Stimulated activated CD8-positive, alpha-beta memory T cell treated with anti-CD3 and anti-CD28 coated beads, Interleukin-7, amount 100 ng/mL, for 24 hours (primary cell): ENCODE measurements around the gene ACSS1.

Experiments used
- DNase-seq: peaks from one replicate; pipeline ENCODE4 v3.0.0-alpha.2; 2020; ENCODE audit warnings: low read depth

ACSS1 gene

DNA sequence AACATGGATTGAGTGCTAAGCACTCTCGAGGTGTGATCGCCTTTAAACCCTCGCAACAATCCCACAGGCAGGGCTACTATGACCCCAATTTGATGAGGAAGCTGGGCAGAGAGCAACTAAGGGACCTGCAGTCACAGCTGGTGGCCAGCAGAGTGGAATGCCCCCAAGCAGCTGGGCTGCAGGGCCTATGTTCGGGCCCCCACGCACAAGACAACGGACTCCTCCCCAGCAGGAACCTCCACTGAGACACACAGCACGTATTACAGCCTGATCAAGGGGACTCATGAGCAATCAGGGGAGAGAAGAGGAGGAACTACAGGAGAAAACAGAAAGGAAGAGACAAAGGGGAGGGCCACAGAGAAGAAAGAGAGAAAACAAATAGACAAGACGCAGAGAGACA is 87.2 kb downstream of the ACSS1 start:
- no peak for DNase-seq

DNA sequence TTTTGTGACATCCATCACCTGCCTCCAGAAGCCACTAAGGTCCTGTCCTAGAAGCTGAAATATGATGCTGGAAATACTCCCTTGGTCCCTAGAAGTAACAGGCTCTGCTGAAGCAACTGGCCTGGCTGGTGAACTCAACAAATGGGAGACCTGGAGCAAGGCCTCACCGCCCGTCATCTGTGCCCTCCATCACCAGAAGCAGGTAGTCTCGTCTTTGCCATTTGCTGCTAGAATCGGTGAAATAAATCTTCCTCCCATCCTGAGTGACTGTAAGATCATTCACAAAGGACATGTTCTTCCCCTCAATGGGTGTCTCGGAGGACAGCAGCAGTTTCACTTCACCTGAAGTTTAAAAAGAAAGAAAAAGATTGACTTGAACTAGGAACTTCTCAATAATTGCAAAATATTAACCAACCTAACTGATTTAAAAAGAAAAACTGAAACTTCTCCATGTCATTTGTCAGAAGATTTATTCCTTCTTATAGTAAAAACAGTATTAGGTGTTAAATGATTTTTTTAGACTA is 87.8 kb downstream of the ACSS1 start:
- DNase-seq = no peak

DNA sequence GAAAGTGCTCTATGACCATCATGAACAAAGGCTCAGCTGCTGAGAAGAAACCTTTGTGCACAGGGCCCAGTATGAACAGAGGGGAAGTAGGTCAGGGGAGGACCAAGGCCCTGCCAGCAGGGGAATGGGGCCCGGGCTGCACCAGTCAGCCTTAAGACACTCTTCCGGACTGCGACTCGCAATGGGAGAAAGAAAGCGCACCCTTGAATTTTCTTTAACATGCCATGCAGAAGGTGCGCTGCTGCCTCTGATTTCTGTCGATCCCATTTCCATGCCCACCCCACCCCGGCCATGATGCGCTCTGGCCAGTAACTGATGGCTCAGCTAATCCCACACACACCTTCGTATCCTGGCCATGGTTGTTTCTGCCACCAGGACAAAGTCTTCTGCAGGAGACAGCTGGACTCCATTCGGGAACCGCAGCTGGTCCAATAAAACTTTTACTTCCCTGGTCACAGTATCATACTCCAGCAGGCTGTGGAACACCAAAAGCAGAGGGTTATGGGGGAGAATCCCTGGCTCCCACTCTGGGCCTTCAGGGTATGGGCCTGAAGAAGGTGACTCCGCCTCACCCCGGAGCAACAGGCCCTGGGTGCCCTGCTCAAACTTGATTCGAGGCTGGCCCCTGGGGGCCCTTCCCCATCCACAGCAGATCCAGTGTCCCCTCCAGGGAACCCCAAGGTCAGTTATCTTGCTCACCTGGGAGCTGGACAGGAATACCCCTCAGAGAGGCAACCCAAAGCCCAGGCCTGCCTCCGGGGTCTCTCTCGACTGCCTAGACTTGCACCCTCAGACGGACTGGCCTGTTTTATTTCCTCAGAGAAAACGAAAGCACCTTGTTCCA is 88.5 kb downstream of the ACSS1 start:
- DNase-seq = no peak

DNA sequence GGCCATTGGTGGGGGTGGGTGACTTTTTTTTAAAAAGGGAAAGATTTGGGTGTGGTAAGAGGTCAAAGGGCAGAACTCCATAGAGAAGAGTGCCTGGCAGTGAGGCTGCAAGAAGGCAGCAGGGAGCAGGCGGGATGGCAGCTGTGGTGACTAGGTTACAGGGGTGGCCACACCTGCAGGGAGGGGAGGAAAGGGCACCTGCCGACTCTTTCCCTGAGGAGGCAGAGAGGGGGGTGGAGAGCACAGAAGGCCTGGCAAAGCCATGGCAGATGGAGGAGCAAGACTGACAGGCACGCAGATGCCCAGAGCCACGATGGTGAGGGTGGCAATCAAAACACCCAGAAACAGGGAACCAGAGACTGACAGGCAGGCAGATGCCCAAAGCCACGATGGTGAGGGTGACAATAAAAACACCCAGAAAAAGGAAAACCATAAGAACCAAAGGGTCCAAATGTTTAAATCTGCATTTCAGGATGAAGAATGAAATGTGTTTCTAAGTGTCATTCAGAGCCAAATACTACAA is 89.6 kb downstream of the ACSS1 start:
- no peak for DNase-seq

DNA sequence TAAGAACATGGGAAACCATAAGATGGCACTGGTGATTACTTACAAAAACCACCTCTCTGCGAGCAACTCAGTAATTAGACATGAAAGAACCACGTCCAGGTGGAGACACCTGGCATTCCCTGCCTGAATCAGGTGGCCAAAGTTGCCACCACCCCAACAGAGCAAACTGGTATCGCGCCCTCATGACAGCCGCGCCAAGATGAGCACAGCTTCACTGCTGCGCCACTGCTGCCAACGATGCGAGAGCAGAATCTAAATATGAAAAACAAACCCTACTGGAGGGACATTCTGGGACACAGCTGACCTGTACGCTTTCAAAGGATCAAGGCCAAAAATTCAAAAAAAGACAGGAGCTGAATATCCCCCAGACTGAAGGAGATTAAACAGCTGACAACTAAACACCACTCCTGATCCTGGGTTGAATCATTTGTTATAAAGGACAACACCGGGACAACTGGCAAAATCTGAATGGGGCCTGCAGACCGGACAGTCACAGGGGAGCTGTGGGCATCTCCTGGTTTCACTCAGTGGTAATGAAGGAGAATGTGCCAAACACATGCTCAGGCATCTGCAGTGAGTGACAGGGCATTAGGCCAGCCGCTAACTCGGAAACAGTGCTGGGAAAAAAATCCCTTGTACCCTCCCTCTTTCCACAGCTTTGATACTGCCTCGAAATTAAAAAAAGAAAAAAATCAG is 91.5 kb downstream of the ACSS1 start:
- no peak for DNase-seq

DNA sequence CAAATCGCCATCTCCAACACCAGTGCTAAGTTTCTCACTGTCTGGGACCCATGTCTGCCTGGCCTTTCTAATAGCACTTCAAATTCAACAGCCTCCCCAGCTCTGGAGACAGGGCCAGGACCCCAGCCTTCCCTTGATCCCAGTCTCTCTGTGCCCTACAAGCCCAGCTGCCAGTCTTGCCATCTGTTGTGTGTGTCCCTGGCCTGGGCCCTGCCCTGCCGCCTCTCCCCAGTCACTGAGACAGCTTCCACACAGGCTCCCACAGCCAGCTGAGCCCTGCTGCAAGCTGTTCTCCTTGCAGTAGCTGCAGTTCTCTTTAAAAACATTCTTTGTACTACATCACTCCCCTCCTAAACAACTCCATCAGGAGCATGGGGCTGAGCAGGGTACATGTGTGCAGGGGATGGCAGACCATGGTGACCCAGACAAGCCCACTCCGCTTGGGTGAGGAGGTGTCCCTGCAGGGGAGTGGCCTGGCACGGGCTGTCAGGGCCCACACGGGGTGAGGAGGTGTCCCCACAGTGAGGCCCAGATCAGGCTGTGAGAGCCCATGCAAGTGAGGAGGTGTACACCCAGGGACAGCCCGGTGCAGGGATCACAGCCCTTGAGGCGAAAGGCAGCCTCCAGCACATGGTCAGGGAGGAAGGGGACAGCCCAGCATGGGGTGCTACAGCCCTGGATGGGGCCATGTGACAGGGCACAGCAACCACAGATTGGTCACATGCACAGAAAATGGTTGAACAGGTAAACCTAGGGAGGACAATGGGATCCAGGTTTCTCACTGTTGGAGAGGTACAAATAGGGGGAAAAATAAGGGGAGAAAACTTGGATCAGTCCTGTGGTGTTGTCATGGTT is 92.6 kb downstream of the ACSS1 start:
- no peak for DNase-seq

DNA sequence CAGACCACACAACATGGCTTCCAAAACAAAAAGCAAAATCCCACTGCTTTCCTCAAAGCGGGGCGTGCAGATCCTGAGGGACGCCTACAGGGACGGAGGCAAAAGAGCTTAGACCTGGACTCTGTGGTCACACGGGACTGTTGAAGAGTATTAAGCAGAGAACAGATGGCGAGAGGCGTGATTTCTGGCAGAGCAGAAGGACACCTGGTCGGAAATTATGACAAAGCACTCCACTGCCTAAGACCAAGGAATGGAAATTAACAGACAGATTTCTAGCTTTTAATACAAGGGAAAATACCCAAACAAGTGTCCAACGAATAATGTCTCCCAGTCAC is 93.5 kb downstream of the ACSS1 start:
- DNase-seq = no peak

DNA sequence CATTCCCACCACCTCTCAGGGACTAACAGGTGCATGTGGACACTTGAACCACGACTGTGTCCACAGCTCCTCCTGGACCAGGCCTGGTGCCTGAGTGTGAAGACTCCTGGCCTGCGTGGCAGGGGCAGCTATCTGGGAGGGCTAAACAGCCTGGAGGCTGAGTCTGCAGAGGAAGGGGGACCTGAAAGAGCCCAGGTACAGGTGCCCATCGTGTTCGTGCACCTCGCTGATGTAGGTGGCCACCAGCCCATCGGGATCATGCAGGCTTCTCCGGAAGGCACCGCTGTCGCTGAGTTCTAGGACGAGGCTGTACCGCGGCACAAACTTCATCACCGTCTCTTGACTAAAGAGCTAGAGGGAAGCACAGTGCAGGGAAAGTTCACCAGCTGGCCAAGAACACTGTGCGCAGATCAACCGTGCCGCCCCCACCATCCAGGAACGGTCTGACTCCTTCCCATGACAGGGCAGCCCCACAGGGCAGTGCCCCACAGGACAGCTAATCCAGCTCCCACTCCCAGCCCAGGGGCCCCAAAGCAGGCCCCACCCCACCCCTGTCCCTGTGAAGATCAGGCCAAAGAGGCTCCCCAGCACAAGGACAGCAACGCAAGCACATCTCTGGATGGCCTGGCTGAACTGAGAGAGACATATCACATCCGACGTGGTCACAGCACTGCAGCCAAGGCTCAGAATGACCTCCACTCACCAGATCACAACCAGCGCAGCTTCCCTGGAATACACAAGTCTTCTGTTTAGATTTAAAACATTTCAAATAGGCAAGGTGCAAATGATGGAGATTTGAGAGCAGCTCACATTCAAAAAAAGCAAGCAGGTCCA is 94.0 kb downstream of the ACSS1 start:
- no peak for DNase-seq

DNA sequence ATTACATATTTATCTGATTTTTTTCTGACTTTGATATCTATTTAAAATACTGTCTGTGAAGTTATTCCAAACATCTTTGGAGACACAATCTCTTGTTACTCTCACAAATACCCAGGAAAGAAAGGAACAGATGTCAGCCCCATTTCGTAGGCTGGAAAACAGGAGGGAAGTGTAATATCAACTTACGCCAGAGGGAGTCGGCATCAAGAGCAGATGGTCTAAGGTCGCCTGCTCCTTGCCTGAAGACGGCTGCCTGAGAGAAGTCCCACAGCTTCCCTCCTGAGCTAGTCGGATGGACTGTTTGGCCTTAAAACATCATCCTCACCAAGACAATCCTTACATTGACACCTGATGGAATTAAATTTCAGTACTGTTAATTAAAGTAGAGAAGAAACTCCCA is 95.4 kb downstream of the ACSS1 start:
- no peak for DNase-seq

DNA sequence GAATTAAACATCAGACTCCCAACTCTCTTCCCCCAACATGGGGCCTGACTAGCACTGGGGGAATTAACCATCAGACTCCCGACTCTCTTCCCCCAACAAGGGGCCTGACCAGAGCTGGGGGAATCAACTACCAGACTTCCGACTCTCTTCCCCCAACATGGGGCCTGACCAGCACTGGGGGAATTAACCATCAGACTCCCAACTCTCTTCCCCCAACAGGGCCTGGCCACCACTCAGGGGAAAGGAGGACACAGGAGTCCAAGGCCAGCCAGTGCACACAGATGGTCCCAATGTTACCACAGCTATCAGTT is 95.8 kb downstream of the ACSS1 start:
- no peak for DNase-seq

DNA sequence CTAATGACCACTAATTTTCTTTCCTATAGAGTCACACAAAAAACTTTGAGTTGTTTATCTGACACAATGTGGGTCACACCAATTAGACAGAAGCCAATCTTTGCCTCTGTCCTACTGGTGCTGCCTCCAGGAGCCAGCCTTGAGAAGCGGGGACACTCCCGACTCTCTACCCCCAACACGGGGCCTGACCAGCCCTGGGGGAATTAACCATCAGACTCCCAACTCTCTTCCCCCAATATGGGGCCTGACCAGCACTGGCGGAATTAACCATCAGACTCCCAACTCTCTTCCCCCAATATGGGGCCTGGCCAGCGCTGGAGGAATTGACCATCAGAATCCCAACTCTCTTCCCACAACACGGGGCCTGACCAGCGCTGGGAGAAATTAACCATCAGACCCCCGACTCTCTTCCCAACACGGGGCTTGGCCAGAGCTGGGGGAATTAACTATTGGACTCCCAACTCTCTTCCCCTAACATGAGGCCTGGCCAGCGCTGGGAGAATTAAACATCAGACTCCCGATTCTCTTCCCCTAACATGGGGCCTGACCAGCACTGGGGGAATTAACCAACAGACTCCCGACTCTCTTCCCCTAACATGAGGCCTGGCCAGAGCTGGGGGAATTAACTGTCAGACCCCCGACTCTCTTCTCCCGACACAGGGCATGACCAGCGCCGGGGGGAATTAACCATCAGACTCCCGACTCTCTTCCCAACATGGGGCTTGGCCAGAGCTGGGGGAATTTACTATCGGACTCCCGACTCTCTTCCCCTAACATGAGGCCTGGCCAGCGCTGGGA is 96.4 kb downstream of the ACSS1 start:
- no peak for DNase-seq

DNA sequence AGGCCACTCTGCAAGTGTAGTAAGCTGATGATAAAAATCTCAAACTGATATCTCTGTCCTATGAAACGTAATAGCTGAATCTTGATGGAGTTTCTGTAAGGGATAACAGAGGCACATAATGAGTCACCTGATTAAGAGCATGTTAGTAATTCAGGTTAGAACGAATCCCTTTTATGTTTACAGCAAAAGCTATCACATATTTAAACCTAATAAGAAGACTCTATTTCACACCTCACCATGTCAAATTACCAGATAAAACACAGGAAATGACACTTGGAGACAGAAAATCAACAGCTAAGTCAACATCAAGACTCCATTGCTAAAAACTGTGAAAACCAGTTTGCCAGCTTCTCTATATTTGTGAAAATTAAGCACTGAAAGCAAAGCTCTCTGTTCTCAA is 97.1 kb downstream of the ACSS1 start:
- no peak for DNase-seq

DNA sequence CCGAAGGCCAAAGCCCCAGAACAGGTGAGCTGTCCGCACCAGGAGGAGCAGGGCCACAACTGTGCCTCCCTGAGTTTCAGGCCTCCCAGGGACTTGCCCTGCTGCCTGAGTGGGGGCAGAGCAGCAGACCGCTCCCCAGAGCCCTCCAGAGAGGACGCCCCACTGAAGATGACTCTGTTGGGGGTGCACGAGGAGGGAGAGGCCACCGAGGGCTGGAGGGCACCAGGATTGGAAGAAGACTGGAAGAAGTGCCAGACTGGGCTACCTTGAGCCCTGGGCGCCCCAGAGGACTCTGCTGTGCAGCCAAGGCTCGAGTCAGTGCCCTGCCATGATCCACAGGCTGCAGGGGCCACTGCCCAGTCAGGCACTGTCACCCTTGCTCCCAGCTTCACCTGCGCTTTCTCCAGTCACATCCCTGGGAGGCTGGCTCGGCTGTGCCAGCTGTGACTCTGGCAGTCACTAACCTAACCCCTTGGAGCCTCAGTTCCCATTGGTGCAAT is 97.6 kb downstream of the ACSS1 start:
- DNase-seq = no peak

DNA sequence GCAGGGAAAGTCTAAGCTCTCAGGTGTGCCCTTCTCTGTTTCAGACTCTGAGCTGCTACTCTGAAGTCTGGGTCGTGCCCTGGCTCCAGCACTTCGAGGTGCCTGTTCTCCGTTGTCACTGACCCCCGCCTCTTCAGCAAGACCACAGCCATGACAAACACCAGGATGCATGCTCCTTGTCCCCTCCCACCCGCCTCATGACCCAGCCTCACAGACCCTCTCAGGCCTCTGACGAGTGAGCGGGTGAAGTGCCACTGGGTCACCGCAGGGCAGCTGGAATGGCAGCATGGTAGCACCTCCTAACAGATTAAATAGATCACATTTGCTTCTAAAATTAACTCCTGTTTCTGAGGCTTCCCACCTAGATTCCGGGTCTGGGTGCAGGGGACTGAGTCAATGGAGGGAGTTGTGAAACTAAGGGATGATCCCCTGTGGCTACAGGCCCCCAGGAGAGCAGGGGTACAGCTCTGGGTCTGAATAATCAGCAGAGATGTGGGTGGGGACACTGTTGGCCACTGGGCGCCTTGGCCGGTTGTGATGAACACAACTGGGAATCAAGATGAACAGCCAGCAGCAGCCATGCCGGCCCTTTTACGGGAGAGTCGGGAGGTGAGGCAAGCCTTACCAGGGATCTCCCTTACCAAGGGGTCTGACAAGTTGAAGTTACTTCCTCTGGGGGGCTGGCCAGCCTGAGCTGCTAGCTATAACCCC is 98.2 kb downstream of the ACSS1 start:
- no peak for DNase-seq

DNA sequence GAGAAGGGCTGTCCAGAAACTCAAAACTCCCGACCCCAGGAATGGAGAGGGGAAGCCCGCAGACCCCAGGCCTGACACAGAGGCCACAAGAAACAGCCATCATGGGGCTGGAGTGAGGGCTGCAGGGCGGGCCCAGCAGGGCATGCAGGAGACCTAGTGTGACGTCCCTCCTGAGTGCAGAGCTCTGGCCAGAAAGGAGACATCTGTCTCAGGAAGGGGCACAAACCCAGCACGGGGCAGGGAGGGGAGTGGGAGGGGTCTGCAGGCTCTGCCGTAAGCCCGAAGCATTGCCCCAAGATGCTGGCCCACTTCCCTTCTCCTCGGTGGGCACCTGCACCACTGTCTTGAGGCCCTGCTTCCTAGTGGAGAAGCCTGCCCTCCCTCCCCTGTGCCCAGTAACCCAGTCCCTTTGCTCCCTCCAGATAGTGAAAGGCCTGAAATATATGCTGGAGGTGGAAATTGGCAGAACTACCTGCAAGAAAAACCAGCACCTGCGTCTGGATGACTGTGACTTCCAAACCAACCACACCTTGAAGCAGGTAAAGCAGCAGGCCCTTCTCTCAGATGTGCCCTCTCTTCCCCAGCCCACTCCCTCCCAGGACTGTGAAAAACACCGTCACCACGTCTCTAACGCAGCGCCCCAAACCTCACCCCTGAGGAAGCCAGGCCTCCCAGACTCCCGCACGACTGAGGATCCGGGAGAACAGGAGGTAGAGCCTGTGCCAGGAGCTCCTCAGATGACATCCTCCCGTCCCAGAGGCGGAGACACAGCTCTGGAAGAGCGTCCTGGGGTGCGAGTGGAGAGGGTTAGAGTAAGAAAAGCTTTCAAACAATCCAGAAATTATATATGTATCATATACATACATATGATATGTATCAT is 99.2 kb downstream of the ACSS1 start:
- no peak for DNase-seq

DNA sequence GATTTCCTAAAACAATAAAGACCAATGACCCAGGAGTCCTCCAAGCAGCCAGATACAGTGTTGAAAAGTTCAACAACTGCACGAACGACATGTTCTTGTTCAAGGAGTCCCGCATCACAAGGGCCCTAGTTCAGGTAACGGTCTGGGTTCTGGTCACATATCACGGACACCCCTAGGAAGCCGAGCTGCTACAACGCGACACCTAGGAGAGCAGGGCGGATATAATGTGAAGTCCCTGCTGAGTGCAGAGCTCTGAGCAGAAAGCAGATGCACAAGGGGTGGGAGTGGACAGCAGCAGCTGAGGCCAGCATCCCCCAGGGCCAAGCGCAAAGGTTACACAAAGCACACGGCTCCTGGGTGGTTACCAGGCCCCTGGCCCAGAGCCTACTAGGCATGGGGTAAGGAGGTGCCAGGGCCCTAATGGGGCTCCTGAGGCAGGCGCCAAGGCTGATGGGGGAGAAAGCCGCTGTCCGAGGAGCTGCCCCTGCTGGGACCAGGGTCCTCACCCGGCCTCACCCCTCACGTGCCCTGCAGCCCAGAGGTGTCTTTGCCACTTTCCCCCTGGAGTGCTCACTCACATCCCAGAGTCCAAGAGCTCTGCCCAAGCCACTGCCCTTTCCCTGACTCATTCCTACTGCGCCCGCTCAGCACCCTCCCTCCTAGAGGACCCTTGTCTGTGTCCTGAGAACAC is 100.5 kb downstream of the ACSS1 start:
- DNase-seq = no peak
